HG03439 (cell line): ENCODE results near the gene RBM38.
A peak's percentile ranks its signal among the peaks of the same experiment; 100 is the strongest.
"Not testable (repeated sequence)": the region's sequence is repeated elsewhere in the genome, so short reads cannot be mapped to it uniquely, and the experiment has no call there.

Source experiments
- ATAC-seq: cut with Tn5 transposase; IDR thresholded peaks from one replicate; pipeline ENCODE4 v1.9.1; 2021; ENCODE audit warnings: mild to moderate bottlenecking, moderate library complexity; ENCODE audit not compliant: unreplicated experiment

Gene RBM38

GRCh38 chr20:57416296-57417022, 25.3 kb downstream of the RBM38 start:
- ATAC-seq: no peak

GRCh38 chr20:57417051-57417689, 26.0 kb downstream of the RBM38 start:
- no peak for ATAC-seq

- no peak for ATAC-seq
These were observed 26.9 kb downstream of the RBM38 start for GRCh38 chr20:57417830-57418780.

- not testable (repeated sequence) for ATAC-seq
These were observed 28.3 kb downstream of the RBM38 start for GRCh38 chr20:57419479-57419878.

GRCh38 chr20:57420571-57421252, 29.5 kb downstream of the RBM38 start:
- no peak for ATAC-seq

- no peak for ATAC-seq
These were observed 30.3 kb downstream of the RBM38 start for GRCh38 chr20:57421253-57422220.

- ATAC-seq: no peak
These were observed 31.1 kb downstream of the RBM38 start for GRCh38 chr20:57422254-57422653.

- ATAC-seq: no peak
These were observed 34.2 kb downstream of the RBM38 start for GRCh38 chr20:57425150-57426013.

- ATAC-seq: no peak
These were observed 35.1 kb downstream of the RBM38 start for GRCh38 chr20:57426271-57426689.

- no peak for ATAC-seq
These were observed 35.6 kb downstream of the RBM38 start for GRCh38 chr20:57426831-57427230.

GRCh38 chr20:57428324-57429158, 37.3 kb downstream of the RBM38 start:
- no peak for ATAC-seq

GRCh38 chr20:57429159-57429496, 37.9 kb downstream of the RBM38 start:
- ATAC-seq: no peak

- no peak for ATAC-seq
These were observed 38.5 kb downstream of the RBM38 start for GRCh38 chr20:57429580-57430200.

- not testable (repeated sequence) for ATAC-seq
These were observed 39.0 kb downstream of the RBM38 start for GRCh38 chr20:57430201-57430596.

GRCh38 chr20:57431539-57431835, 40.3 kb downstream of the RBM38 start:
- ATAC-seq: no peak

GRCh38 chr20:57432480-57432861, 41.3 kb downstream of the RBM38 start:
- ATAC-seq: no peak

GRCh38 chr20:57432862-57433491, 41.8 kb downstream of the RBM38 start:
- ATAC-seq: peak; percentile 74
